ENCODE data around the gene OXNAD1.

The OXNAD1 gene

GRCh38 chr3:16229681-16230080, 35.3 kb upstream of the OXNAD1 start:
- Histone ChIP-seq H2BK120ac (ENCODE audit: low read depth, low read length) (no peak overlapping the region), H2BK15ac (ENCODE audit: low read length) (no peak overlapping the region), H2BK12ac (ENCODE audit: low read length) (no peak overlapping the region), H3K27me3 (ENCODE audit: control insufficient read depth in 3 of 3, insufficient read depth in 3 of 3, low read depth in 1 of 3, low read length in 3 of 3) (no peaks in the 10 kb centered on the region), H3K23ac (ENCODE audit: low read depth, low read length, poor library complexity) (no peak overlapping the region), H3K4me3 (ENCODE audit: low read length in 2 of 2) (no peak overlapping the region), H3K27ac (replicated peaks; ENCODE audit: low read length) (no peak overlapping the region), H3K36me3 (replicated peaks in 1 of 2; ENCODE audit: control insufficient read depth in 2 of 2, insufficient read depth in 2 of 2, low read length in 2 of 2) (no peaks in the 10 kb centered on the region), H3K4ac (ENCODE audit: low read length) (no peak overlapping the region), H3K14ac (ENCODE audit: low read length) (no peak overlapping the region), H3K79me1 (ENCODE audit: low read depth, low read length) (no peaks in the 10 kb centered on the region), H3K4me1 (ENCODE audit: control insufficient read depth in 2 of 2, insufficient read depth in 1 of 2, low read depth in 1 of 2, low read length in 2 of 2) (peaks cover 0 to 1% of the 10 kb centered on the region in 2 donors), H4K8ac (ENCODE audit: low read depth, low read length) (no peak overlapping the region), H2AK5ac (ENCODE audit: low read depth, low read length) (no peak overlapping the region), H3K9ac (ENCODE audit: low read depth, low read length, poor library complexity) (no peak overlapping the region), H3K4me2 (ENCODE audit: insufficient read depth, low read length, poor library complexity, severe bottlenecking) (no peak overlapping the region), H2AFZ (ENCODE audit: low read length) (no peak overlapping the region), H3K9me3 (replicated peaks in 1 of 2; ENCODE audit: control insufficient read depth in 2 of 2, insufficient read depth in 1 of 2, low read depth in 1 of 2, low read length in 2 of 2) (no peaks in the 10 kb centered on the region), H2BK5ac (ENCODE audit: low read length) (no peak overlapping the region), H4K91ac (ENCODE audit: low read depth, low read length, poor library complexity) (no peak overlapping the region), H3K18ac (ENCODE audit: low read length) (no peak overlapping the region)
- DNase-seq (ENCODE audit: low spot score): no peak

GRCh38 chr3:16231983-16232382, 33.0 kb upstream of the OXNAD1 start:
- Histone ChIP-seq H3K27me3 (ENCODE audit: control insufficient read depth in 3 of 3, insufficient read depth in 3 of 3, low read depth in 1 of 3, low read length in 3 of 3) (no peaks in the 10 kb centered on the region), H4K8ac (ENCODE audit: low read depth, low read length) (no peak overlapping the region), H2AFZ (ENCODE audit: low read length) (no peak overlapping the region), H3K14ac (ENCODE audit: low read length) (no peak overlapping the region), H4K91ac (ENCODE audit: low read depth, low read length, poor library complexity) (no peak overlapping the region), H3K36me3 (replicated peaks in 1 of 2; ENCODE audit: control insufficient read depth in 2 of 2, insufficient read depth in 2 of 2, low read length in 2 of 2) (no peaks in the 10 kb centered on the region), H2AK5ac (ENCODE audit: low read depth, low read length) (no peak overlapping the region), H3K18ac (ENCODE audit: low read length) (no peak overlapping the region), H2BK120ac (ENCODE audit: low read depth, low read length) (no peak overlapping the region), H3K23ac (ENCODE audit: low read depth, low read length, poor library complexity) (no peak overlapping the region), H3K9me3 (replicated peaks in 1 of 2; ENCODE audit: control insufficient read depth in 2 of 2, insufficient read depth in 1 of 2, low read depth in 1 of 2, low read length in 2 of 2) (no peaks in the 10 kb centered on the region), H3K79me1 (ENCODE audit: low read depth, low read length) (no peaks in the 10 kb centered on the region), H3K4ac (ENCODE audit: low read length) (no peak overlapping the region), H2BK12ac (ENCODE audit: low read length) (no peak overlapping the region), H3K27ac (replicated peaks; ENCODE audit: low read length) (no peak overlapping the region), H2BK5ac (ENCODE audit: low read length) (no peak overlapping the region), H3K4me2 (ENCODE audit: insufficient read depth, low read length, poor library complexity, severe bottlenecking) (no peak overlapping the region), H3K4me1 (ENCODE audit: control insufficient read depth in 2 of 2, insufficient read depth in 1 of 2, low read depth in 1 of 2, low read length in 2 of 2) (peaks cover 0 to 1% of the 10 kb centered on the region in 2 donors), H2BK15ac (ENCODE audit: low read length) (no peak overlapping the region), H3K9ac (ENCODE audit: low read depth, low read length, poor library complexity) (no peak overlapping the region), H3K4me3 (ENCODE audit: low read length in 2 of 2) (no peak overlapping the region)
- no CpG with 5 or more reads among the region's 2 CpGs for WGBS, 2 donors (ENCODE audit: extremely low coverage in 2 of 2, insufficient read length in 2 of 2, insufficient replicate concordance in 1 of 2)
- no peak for DNase-seq (ENCODE audit: low spot score)

GRCh38 chr3:16233806-16234205, 31.2 kb upstream of the OXNAD1 start:
- H3K9me3 ChIP-seq (replicated peaks in 1 of 2; ENCODE audit: control insufficient read depth in 2 of 2, insufficient read depth in 1 of 2, low read depth in 1 of 2, low read length in 2 of 2): no peaks in the 10 kb centered on the region
- no peak overlapping the region for H3K4ac ChIP-seq (ENCODE audit: low read length)
- no peak overlapping the region for H2BK12ac ChIP-seq (ENCODE audit: low read length)
- no peak overlapping the region for H3K18ac ChIP-seq (ENCODE audit: low read length)
- H2AK5ac ChIP-seq (ENCODE audit: low read depth, low read length): no peak overlapping the region
- H2AFZ ChIP-seq (ENCODE audit: low read length): no peak overlapping the region
- no peak overlapping the region for H3K14ac ChIP-seq (ENCODE audit: low read length)
- no peak overlapping the region for H2BK5ac ChIP-seq (ENCODE audit: low read length)
- no peak overlapping the region for H4K91ac ChIP-seq (ENCODE audit: low read depth, low read length, poor library complexity)
- H3K4me3 ChIP-seq (ENCODE audit: low read length in 2 of 2): no peak overlapping the region
- H3K4me1 ChIP-seq (ENCODE audit: control insufficient read depth in 2 of 2, insufficient read depth in 1 of 2, low read depth in 1 of 2, low read length in 2 of 2): no peaks in the 10 kb centered on the region
- H3K4me2 ChIP-seq (ENCODE audit: insufficient read depth, low read length, poor library complexity, severe bottlenecking): no peak overlapping the region
- no CpG with 5 or more reads among the region's 1 CpG for WGBS, 2 donors (ENCODE audit: extremely low coverage in 2 of 2, insufficient read length in 2 of 2, insufficient replicate concordance in 1 of 2)
- no peaks in the 10 kb centered on the region for H3K27me3 ChIP-seq (ENCODE audit: control insufficient read depth in 3 of 3, insufficient read depth in 3 of 3, low read depth in 1 of 3, low read length in 3 of 3)
- no peak overlapping the region for H3K23ac ChIP-seq (ENCODE audit: low read depth, low read length, poor library complexity)
- no peak for DNase-seq (ENCODE audit: low spot score)
- no peaks in the 10 kb centered on the region for H3K79me1 ChIP-seq (ENCODE audit: low read depth, low read length)
- H3K27ac ChIP-seq (replicated peaks; ENCODE audit: low read length): no peak overlapping the region
- no peak overlapping the region for H4K8ac ChIP-seq (ENCODE audit: low read depth, low read length)
- H2BK15ac ChIP-seq (ENCODE audit: low read length): no peak overlapping the region
- H3K36me3 ChIP-seq (replicated peaks in 1 of 2; ENCODE audit: control insufficient read depth in 2 of 2, insufficient read depth in 2 of 2, low read length in 2 of 2): no peaks in the 10 kb centered on the region
- no peak overlapping the region for H3K9ac ChIP-seq (ENCODE audit: low read depth, low read length, poor library complexity)
- no peak overlapping the region for H2BK120ac ChIP-seq (ENCODE audit: low read depth, low read length)

GRCh38 chr3:16234281-16234680, 30.7 kb upstream of the OXNAD1 start:
- Histone ChIP-seq H2BK120ac (ENCODE audit: low read depth, low read length) (no peak overlapping the region), H3K79me1 (ENCODE audit: low read depth, low read length) (no peaks in the 10 kb centered on the region), H3K4me2 (ENCODE audit: insufficient read depth, low read length, poor library complexity, severe bottlenecking) (no peak overlapping the region), H3K36me3 (replicated peaks in 1 of 2; ENCODE audit: control insufficient read depth in 2 of 2, insufficient read depth in 2 of 2, low read length in 2 of 2) (no peaks in the 10 kb centered on the region), H3K27me3 (ENCODE audit: control insufficient read depth in 3 of 3, insufficient read depth in 3 of 3, low read depth in 1 of 3, low read length in 3 of 3) (peaks cover 0 to 3% (median 0%) of the 10 kb centered on the region in 3 experiments), H3K23ac (ENCODE audit: low read depth, low read length, poor library complexity) (no peak overlapping the region), H2BK15ac (ENCODE audit: low read length) (no peak overlapping the region), H2BK5ac (ENCODE audit: low read length) (no peak overlapping the region), H2BK12ac (ENCODE audit: low read length) (no peak overlapping the region), H4K91ac (ENCODE audit: low read depth, low read length, poor library complexity) (no peak overlapping the region), H3K9ac (ENCODE audit: low read depth, low read length, poor library complexity) (no peak overlapping the region), H3K4ac (ENCODE audit: low read length) (no peak overlapping the region), H2AFZ (ENCODE audit: low read length) (no peak overlapping the region), H3K4me1 (ENCODE audit: control insufficient read depth in 2 of 2, insufficient read depth in 1 of 2, low read depth in 1 of 2, low read length in 2 of 2) (no peaks in the 10 kb centered on the region), H3K14ac (ENCODE audit: low read length) (no peak overlapping the region), H2AK5ac (ENCODE audit: low read depth, low read length) (no peak overlapping the region), H3K18ac (ENCODE audit: low read length) (no peak overlapping the region), H3K27ac (replicated peaks; ENCODE audit: low read length) (no peak overlapping the region), H4K8ac (ENCODE audit: low read depth, low read length) (no peak overlapping the region), H3K9me3 (replicated peaks in 1 of 2; ENCODE audit: control insufficient read depth in 2 of 2, insufficient read depth in 1 of 2, low read depth in 1 of 2, low read length in 2 of 2) (no peaks in the 10 kb centered on the region), H3K4me3 (ENCODE audit: low read length in 2 of 2) (no peak overlapping the region)
- WGBS, 2 donors (ENCODE audit: extremely low coverage in 2 of 2, insufficient read length in 2 of 2, insufficient replicate concordance in 1 of 2): no CpG with 5 or more reads among the region's 2 CpGs
- DNase-seq (ENCODE audit: low spot score): no peak
